Cardiac muscle cell (in vitro differentiated cells and primary cell): ENCODE measurements around the gene KCNC1. TPM values are rescaled to one million over a fixed set of nuclear protein-coding genes. Genes with fewer than 3 reads are reported as not detected.

Experiments used
- DNase-seq, 2 donors: peaks; one replicate each; pipeline versions ENCODE4 v3.0.0 to v3.0.0-alpha.2; 2010 to 2017; ENCODE audit warnings: low read depth in 1 of 2, low spot score in 1 of 2
- H3K27ac ChIP-seq: fragments of 200-600 bp; sonication (generic); 2 replicates; pipeline ENCODE4 v1.5.1; 2016
- H3K27me3 ChIP-seq: fragments of 200-600 bp; sonication (generic); 2 replicates; pipeline ENCODE4 v1.6.0; 2016; ENCODE audit warnings: control low read depth
- H3K36me3 ChIP-seq: fragments of 200-600 bp; sonication (generic); 2 replicates; pipeline ENCODE4 v1.5.1; 2016; ENCODE audit warnings: control low read depth
- H3K4me1 ChIP-seq: fragments of 200-600 bp; sonication (generic); 2 replicates; pipeline ENCODE4 v1.8.1; 2017; ENCODE audit warnings: low read depth, mild to moderate bottlenecking, mixed run types
- H3K4me3 ChIP-seq: fragments of 200-600 bp; sonication (generic); 2 replicates; pipeline ENCODE4 v1.5.1; 2016; ENCODE audit warnings: mild to moderate bottlenecking
- H3K9me3 ChIP-seq: fragments of 200-600 bp; sonication (generic); 2 replicates; pipeline ENCODE4 v1.5.1; 2017; ENCODE audit warnings: low read depth, mild to moderate bottlenecking, control low read depth
- polyA plus RNA-seq: library from polyadenylated mRNA; unstranded; fragments of >200 nt; fragmentation: Nextera tagmentation; extraction: Ambion mirVana; gene quantifications from 2 replicates; pipeline ENCODE4 v1.2.1, GENCODE V29; 2016
- total RNA-seq: library from RNA; depleted of rRNA; stranded (reverse); fragments of >200 nt; gene quantifications from 2 replicates; pipeline ENCODE4 v1.2.3, GENCODE V29; 2016
- TF ChIP-seq, protein P1 (sequence below): IDR thresholded peaks from 2 replicates; pipeline ENCODE4 v1.5.1; 2012; ENCODE audit warnings: low read depth, mild to moderate bottlenecking, low read length

The KCNC1 gene
- total and polyA plus RNA-seq, 2 experiments from 2014 or later: 0.46 TPM; not detected in 1

GRCh38 chr11:17736930-17737817, 2.6 kb downstream of the KCNC1 start:
- TF ChIP-seq, protein P1, sequence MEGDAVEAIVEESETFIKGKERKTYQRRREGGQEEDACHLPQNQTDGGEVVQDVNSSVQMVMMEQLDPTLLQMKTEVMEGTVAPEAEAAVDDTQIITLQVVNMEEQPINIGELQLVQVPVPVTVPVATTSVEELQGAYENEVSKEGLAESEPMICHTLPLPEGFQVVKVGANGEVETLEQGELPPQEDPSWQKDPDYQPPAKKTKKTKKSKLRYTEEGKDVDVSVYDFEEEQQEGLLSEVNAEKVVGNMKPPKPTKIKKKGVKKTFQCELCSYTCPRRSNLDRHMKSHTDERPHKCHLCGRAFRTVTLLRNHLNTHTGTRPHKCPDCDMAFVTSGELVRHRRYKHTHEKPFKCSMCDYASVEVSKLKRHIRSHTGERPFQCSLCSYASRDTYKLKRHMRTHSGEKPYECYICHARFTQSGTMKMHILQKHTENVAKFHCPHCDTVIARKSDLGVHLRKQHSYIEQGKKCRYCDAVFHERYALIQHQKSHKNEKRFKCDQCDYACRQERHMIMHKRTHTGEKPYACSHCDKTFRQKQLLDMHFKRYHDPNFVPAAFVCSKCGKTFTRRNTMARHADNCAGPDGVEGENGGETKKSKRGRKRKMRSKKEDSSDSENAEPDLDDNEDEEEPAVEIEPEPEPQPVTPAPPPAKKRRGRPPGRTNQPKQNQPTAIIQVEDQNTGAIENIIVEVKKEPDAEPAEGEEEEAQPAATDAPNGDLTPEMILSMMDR: no peak
- Histone ChIP-seq H3K36me3 (no peaks in the 10 kb centered on the region), H3K27me3 (peaks cover 53% of the 10 kb centered on the region), H3K9me3 (no peaks in the 10 kb centered on the region), H3K4me1 (peaks cover 5% of the 10 kb centered on the region), H3K27ac (no peak overlapping the region), H3K4me3 (no peak overlapping the region)
- no peak for DNase-seq

DNA sequence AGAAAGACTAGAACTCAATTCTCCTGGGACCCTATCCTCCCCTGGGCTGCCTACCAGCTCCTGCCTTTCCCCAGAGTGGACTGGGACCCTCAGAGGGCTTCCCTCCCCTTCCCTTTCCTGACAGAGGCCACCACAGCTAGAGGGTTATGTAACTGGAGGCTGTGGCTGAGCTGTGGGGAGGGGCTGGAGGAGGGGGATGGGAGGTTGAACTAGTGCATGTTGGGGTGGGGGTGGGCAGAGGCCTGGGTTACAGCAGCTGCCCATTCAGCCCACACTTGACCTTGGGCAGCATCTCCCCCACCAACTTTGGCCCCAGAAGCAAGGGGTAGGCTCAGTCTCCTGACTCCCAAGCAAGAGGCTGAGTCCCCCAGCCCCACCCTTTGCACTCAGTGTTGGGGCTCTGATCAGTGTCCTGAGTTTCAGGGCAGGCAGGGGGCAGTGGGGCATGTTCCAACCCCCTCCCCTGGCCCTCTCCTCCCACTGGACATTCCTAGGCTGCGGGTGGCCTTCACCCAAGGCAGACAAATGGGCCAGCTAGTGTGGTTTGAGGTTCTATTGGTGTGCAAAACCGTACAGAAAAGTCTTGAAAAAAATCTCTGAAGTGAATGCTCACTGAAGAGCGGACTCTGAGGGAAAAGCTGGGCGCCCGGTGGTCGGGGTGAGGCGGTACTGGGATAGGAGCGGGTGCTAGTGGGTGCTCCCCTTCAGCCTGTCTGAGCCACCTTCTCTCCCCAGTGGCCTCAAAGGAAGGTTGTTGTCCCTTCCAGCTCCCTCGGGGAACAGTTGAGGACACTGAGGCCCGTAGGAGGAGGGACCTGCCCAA, 3.8 kb downstream of the KCNC1 start:
- TF ChIP-seq, protein P1: no peak
- H3K27ac ChIP-seq: no peak overlapping the region
- no peak overlapping the region for H3K4me3 ChIP-seq
- no peak for DNase-seq
- H3K9me3 ChIP-seq: no peaks in the 10 kb centered on the region
- H3K27me3 ChIP-seq: peaks cover 42% of the 10 kb centered on the region
- H3K36me3 ChIP-seq: no peaks in the 10 kb centered on the region
- H3K4me1 ChIP-seq: peaks cover 5% of the 10 kb centered on the region

DNA sequence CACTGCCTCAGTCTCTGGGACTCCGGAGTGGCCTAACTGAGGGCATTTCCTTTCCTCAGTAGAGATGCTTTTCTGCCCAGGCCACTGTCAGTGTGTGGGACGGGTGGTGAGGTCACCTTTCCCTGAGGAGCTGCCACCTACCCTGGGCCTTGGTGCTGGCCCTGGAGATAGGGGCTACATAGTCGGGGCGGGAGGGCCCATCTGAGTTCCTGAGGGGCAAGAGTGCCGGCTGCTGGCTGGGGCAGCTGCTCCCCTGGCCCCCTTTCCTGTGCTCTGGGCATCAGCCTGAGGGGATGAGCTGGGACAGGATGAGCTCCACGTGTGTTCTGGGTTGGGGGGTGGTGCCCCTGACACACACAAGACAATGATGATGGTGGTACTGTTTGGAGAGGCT, 5.4 kb downstream of the KCNC1 start:
- no peaks in the 10 kb centered on the region for H3K36me3 ChIP-seq
- H3K27ac ChIP-seq: no peak overlapping the region
- H3K27me3 ChIP-seq: peaks cover 37% of the 10 kb centered on the region
- no peak for DNase-seq
- no peak overlapping the region for H3K4me3 ChIP-seq
- H3K9me3 ChIP-seq: no peaks in the 10 kb centered on the region
- TF ChIP-seq, protein P1: no peak
- H3K4me1 ChIP-seq: peaks cover 5% of the 10 kb centered on the region

DNA sequence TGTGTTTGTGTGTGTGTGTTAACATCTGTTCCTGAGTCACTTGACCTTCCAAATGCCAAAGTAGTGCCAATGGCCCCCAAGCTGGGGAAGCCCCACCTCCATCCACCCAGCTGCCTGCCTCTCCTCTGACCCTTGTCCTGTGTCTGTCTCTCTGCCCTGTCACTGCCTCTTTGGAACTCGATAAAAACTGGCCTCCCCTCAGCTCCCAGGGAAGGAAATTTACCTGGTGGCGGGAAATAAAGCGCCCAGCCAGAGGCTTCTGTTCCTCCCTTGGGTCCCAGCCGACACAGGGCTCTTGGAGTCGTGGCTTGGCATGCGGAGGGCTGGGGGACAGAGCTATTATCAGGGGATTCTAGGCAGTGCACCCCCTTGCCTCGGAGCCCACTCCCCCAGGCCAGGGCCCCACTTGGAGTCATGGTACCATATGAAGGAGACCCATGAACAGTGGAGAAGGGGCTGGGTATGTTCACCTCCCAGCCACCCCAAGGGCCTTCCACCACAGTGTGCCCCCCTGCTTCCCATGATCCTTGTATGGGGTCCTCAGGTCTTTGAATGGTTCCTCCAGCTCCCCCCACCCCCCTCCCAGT, 6.2 kb downstream of the KCNC1 start:
- TF ChIP-seq, protein P1: no peak
- Histone ChIP-seq H3K36me3 (no peaks in the 10 kb centered on the region), H3K4me3 (no peak overlapping the region), H3K9me3 (no peaks in the 10 kb centered on the region), H3K27me3 (peaks cover 30% of the 10 kb centered on the region), H3K4me1 (peaks cover 5% of the 10 kb centered on the region), H3K27ac (no peak overlapping the region)
- no peak for DNase-seq

DNA sequence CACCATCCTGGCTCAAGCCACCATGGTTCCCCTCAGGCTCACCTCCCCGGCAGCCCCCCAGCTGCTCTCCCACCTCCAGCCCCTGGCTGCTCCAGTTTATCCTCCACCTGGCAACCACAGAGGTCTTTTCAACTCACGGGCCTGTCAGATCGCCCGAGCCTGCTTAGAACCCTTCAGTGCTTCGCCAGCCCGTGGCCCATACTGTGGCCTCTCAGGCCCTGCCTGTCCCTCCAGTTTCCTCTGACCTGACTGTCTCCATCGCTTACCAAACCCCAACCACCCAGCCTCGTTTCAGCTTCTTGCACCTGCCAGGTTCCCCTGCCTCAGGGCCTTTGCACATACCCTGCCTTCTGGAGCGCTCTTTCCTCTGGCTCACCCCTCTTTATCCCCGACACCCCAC, 6.9 kb downstream of the KCNC1 start:
- no peak for DNase-seq
- Histone ChIP-seq H3K4me3 (no peak overlapping the region), H3K4me1 (peaks cover 5% of the 10 kb centered on the region), H3K27me3 (peaks cover 22% of the 10 kb centered on the region), H3K27ac (no peak overlapping the region), H3K36me3 (no peaks in the 10 kb centered on the region), H3K9me3 (no peaks in the 10 kb centered on the region)
- TF ChIP-seq, protein P1: no peak
